ENCODE results near the gene SRRT. TPM values are rescaled to one million over a fixed set of nuclear protein-coding genes. Genes with fewer than 3 reads are reported as not detected.

SRRT gene
- total and polyA plus RNA-seq, 2 of the 4 experiments (the other 2 are of a cell fraction), result 41.4 to 93.5 TPM

DNA sequence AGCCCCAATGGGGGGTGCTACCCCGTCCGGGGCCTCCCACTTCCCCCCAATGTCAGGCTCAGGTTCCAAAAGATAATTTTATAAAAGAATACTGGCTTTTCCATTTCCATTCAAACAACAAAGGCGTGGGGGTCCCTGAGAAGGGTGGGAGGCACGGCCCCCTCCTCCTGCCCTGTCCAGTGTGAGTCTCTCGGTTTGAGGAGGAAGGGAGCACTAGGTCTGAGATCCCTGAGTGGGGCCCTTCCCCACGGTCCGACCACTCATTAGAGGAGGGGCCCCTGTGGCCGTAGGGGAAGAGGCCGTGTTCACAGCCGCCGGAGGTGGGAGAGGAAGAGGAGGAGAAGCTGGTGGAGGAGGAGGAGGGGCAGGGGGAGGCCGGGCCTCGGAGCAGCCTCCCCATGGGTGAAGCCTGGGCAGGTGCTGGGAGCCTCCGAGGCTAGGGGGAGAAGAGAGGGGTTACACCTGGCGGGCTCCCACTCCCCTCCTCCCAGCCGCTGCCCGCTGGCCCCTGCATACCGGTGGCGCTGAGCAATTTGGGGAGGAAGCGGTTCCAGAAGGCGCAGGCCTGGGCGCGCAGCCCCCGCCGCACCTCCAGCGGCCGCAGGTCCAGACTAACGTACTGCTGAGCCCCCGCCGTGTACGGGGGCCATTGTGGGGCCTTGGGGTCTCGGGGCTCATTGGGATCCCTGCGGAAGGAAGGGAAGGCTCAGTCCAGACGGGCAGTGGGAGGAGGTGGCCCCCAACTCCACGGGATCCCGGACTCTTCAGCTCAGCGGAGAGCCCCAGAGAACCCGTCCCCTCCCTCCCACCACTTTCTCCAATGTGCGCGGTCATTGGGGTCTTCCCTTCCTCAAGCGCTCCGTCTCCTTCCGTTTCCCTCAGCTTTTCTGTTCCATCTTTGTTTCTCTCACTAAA, 16.0 kb downstream of the SRRT start (continued):
- TF ChIP-seq, protein P1, sequence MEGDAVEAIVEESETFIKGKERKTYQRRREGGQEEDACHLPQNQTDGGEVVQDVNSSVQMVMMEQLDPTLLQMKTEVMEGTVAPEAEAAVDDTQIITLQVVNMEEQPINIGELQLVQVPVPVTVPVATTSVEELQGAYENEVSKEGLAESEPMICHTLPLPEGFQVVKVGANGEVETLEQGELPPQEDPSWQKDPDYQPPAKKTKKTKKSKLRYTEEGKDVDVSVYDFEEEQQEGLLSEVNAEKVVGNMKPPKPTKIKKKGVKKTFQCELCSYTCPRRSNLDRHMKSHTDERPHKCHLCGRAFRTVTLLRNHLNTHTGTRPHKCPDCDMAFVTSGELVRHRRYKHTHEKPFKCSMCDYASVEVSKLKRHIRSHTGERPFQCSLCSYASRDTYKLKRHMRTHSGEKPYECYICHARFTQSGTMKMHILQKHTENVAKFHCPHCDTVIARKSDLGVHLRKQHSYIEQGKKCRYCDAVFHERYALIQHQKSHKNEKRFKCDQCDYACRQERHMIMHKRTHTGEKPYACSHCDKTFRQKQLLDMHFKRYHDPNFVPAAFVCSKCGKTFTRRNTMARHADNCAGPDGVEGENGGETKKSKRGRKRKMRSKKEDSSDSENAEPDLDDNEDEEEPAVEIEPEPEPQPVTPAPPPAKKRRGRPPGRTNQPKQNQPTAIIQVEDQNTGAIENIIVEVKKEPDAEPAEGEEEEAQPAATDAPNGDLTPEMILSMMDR (conservative IDR thresholded peaks at IDR 0.05; ENCODE audit: low read depth, low read length), result no peak
